B cell (primary cell): Measurements from ENCODE around the gene NHEJ1. TPM values are rescaled to one million over a fixed set of nuclear protein-coding genes. Genes with fewer than 3 reads are reported as not detected.

Experiments
- ATAC-seq: fragments of 200-7000 bp; cut with Tn5 transposase; one replicate; pipeline ENCODE4 v1.10.0; 2021; ENCODE audit warnings: low read depth, mild to moderate bottlenecking, moderate number of reproducible peaks, moderate library complexity
- CTCF ChIA-PET: fragments of 350-600 bp; sonication (Branson Sonifier 250); formaldehyde crosslinking; loops from one replicate; lab custom pipeline; 2021; ENCODE audit warnings: antibody characterized with exemption, inconsistent platforms; lab: Charles Lee
- POLR2A ChIA-PET: fragments of 350-600 bp; sonication (Branson Sonifier 250); formaldehyde crosslinking; loops from one replicate; lab custom pipeline; 2021; ENCODE audit warnings: antibody characterized with exemption; lab: Charles Lee
- DNase-seq: peaks from one replicate; pipeline ENCODE4 v3.0.0; 2013
- H2AFZ ChIP-seq: 2 replicates; pipeline ENCODE4 v1.6.1; 2012; ENCODE audit warnings: mild to moderate bottlenecking, low read depth, low read length; ENCODE audit not compliant: insufficient read depth, poor library complexity, severe bottlenecking
- H3K27ac ChIP-seq, 2 donors: 1 replicate in 1 of 2; 2 replicates in 1 of 2; pipeline ENCODE4 v1.5.1; 2012 to 2013; ENCODE audit warnings: low read length in 2 of 2, mild to moderate bottlenecking in 2 of 2, moderate library complexity in 1 of 2
- H3K27me3 ChIP-seq, 4 experiments: fragments of 200-600 bp in 1 of 4; sonication (generic) in 1 of 4; replicated peaks in 1 of 4; 1 replicate in 2 of 4; 2 replicates in 2 of 4; pipeline versions ENCODE4 v1.6.1 to v1.7.0; 2013 to 2016; ENCODE audit warnings: low read length in 3 of 4, mild to moderate bottlenecking in 2 of 4, mixed read lengths in 1 of 4, moderate library complexity in 1 of 4; ENCODE audit not compliant: insufficient read depth in 4 of 4, control insufficient read depth in 3 of 4; ENCODE audit errors: control extremely low read depth in 1 of 4
- H3K36me3 ChIP-seq, 2 experiments: replicated peaks in 1 of 2; 1 replicate in 1 of 2; 2 replicates in 1 of 2; pipeline versions ENCODE4 v1.6.1 to v1.7.1; 2013; ENCODE audit warnings: low read length in 1 of 2; ENCODE audit not compliant: insufficient read depth in 2 of 2, control insufficient read depth in 1 of 2; ENCODE audit errors: control extremely low read depth in 1 of 2, extremely low read depth in 1 of 2
- H3K4me1 ChIP-seq, 2 donors: fragments of 200-600 bp in 1 of 2; sonication (generic) in 1 of 2; 1 replicate in 1 of 2; 2 replicates in 1 of 2; pipeline versions ENCODE4 v1.5.1 to v1.6.1; 2013 to 2017; ENCODE audit warnings: low read length in 2 of 2; ENCODE audit not compliant: control insufficient read depth in 2 of 2, insufficient read depth in 2 of 2
- H3K4me2 ChIP-seq: replicated peaks from 2 replicates; pipeline ENCODE3; 2012; ENCODE audit warnings: mild to moderate bottlenecking, low read depth, low read length; ENCODE audit not compliant: poor library complexity, severe bottlenecking
- H3K4me3 ChIP-seq, 5 experiments: fragments of 200-600 bp in 1 of 5; sonication (generic) in 1 of 5; 1 replicate in 3 of 5; 2 replicates in 2 of 5; pipeline versions ENCODE4 v1.5.1 to v1.7.0; 2011 to 2016; ENCODE audit warnings: low read length in 4 of 5, mild to moderate bottlenecking in 4 of 5, low read depth in 2 of 5, control low read depth in 1 of 5, moderate library complexity in 1 of 5; ENCODE audit not compliant: insufficient read depth in 1 of 5; ENCODE audit errors: control extremely low read depth in 1 of 5, extremely low read depth in 1 of 5
- H3K79me2 ChIP-seq: fragments of 200-600 bp; sonication (generic); one replicate; pipeline ENCODE4 v1.6.0; 2016; ENCODE audit warnings: low read length; ENCODE audit not compliant: control insufficient read depth, insufficient read depth
- H3K9ac ChIP-seq: fragments of 200-600 bp; sonication (generic); 2 replicates; pipeline ENCODE4 v1.6.1; 2017; ENCODE audit warnings: mild to moderate bottlenecking, low read length, moderate library complexity
- H3K9me3 ChIP-seq, 3 donors: one replicate each; pipeline versions ENCODE4 v1.6.1 to v1.7.1; 2013; ENCODE audit warnings: low read length in 2 of 3; ENCODE audit not compliant: control insufficient read depth in 2 of 3, insufficient read depth in 1 of 3; ENCODE audit errors: control extremely low read depth in 1 of 3
- H4K20me1 ChIP-seq: 2 replicates; pipeline ENCODE4 v1.6.0; 2012; ENCODE audit warnings: mild to moderate bottlenecking, low read length; ENCODE audit not compliant: insufficient read depth, control insufficient read depth, poor library complexity, severe bottlenecking
- H3K27ac Mint-ChIP-seq: one replicate; pipeline ENCODE4 v1.8.0; 2021; ENCODE audit warnings: mixed read lengths
- H3K27me3 Mint-ChIP-seq: one replicate; pipeline ENCODE4 v1.8.0; 2021; ENCODE audit warnings: mixed read lengths
- H3K4me1 Mint-ChIP-seq: one replicate; pipeline ENCODE4 v1.8.0; 2021; ENCODE audit warnings: mixed read lengths
- H3K4me3 Mint-ChIP-seq: one replicate; pipeline ENCODE4 v1.8.0; 2021; ENCODE audit warnings: mixed read lengths
- H3K9me3 Mint-ChIP-seq: one replicate; pipeline ENCODE4 v1.8.0; 2022; ENCODE audit warnings: mixed read lengths; ENCODE audit not compliant: insufficient read depth
- CTCF ChIP-seq: fragments of 200-600 bp; IDR thresholded peaks from one replicate; pipeline ENCODE4 v1.8.0; 2022; ENCODE audit warnings: antibody characterized with exemption, mild to moderate bottlenecking
- EZH2 ChIP-seq: IDR thresholded peaks from 2 replicates; pipeline ENCODE4 v1.6.1; 2012; ENCODE audit warnings: borderline replicate concordance, low read depth, mild to moderate bottlenecking, moderate library complexity, low read length; ENCODE audit not compliant: insufficient read depth, poor library complexity, severe bottlenecking
- WGBS: methylation state at CpG from one replicate; pipeline ENCODE4 v1.1.5; 2013; ENCODE audit warnings: missing lambda C conversion rate; ENCODE audit not compliant: insufficient coverage; 5-methylcytosine and 5-hydroxymethylcytosine counted together
- intact Hi-C: fragments of 100-400 bp; cut with micrococcal nuclease; formaldehyde crosslinking; loops from one replicate; pipeline ENCODE4 v1.10.0; 2022
- polyA plus RNA-seq: library from polyadenylated mRNA; depleted of rRNA; stranded (reverse); fragments of >200 nt; gene quantifications from 2 replicates; pipeline ENCODE4 v1.2.3, GENCODE V29; 2012
- total RNA-seq, 2 donors: library from RNA; stranded (reverse); fragments of 120-200 nt in 1 of 2; gene quantifications; 1 replicate in 1 of 2; 2 replicates in 1 of 2; pipeline versions ENCODE4 v1.2.3 to v1.2.4, GENCODE V29; 2013 to 2022

NHEJ1 gene
- total and polyA plus RNA-seq, 2 donors (not counting 1 experiment from before 2014, with no cell fraction given), result 14.9 to 25.0 TPM

- no peak overlapping the region for H3K4me3 Mint-ChIP-seq
- no peaks in the 10 kb centered on the region for H3K27me3 Mint-ChIP-seq
- Histone ChIP-seq H3K4me1 (peaks cover 0 to 3% of the 10 kb centered on the region in 2 donors), H3K27me3 (no peaks in the 10 kb centered on the region), H3K27ac (no peak overlapping the region), H3K4me3 (no peak overlapping the region), H4K20me1 (peaks cover 11% of the 10 kb centered on the region), H3K36me3 (peaks cover 4 to 5% of the 10 kb centered on the region in 2 experiments), H3K9me3 (no peaks in the 10 kb centered on the region), H3K9ac (no peak overlapping the region), H3K79me2 (no peaks in the 10 kb centered on the region), H2AFZ (no peak overlapping the region), H3K4me2 (no peak overlapping the region)
- H3K4me1 Mint-ChIP-seq, result peaks cover 15% of the 10 kb centered on the region
- no peaks in the 10 kb centered on the region for H3K9me3 Mint-ChIP-seq
- H3K27ac Mint-ChIP-seq, result no peak overlapping the region
- DNase-seq (no peak), ATAC-seq (no peak)
- intact Hi-C loops, result no loop called here
- POLR2A ChIA-PET, result no interaction called here
- TF ChIP-seq EZH2 (no peak), CTCF (no peak)
- CTCF ChIA-PET, result no interaction called here
These were observed 78.8 kb downstream of the NHEJ1 start for GRCh38 chr2:219081701-219082331.

GRCh38 chr2:219081096-219081495 lies 79.5 kb downstream of the NHEJ1 start:
- ChIA-PET POLR2A (no interaction called here), CTCF (interaction anchor here (0.7 to 1.0 kb wide), 4 partner anchors 9 to 51 kb away, joined by 3 to 4 read pairs (median 4); no protein-coding TSS in a partner anchor)
- no peak overlapping the region for H3K4me3 Mint-ChIP-seq
- H3K27ac Mint-ChIP-seq, result no peak overlapping the region
- ATAC-seq (no peak), DNase-seq (no peak)
- no peak overlapping the region for H2AFZ ChIP-seq
- H3K9me3 Mint-ChIP-seq, result no peaks in the 10 kb centered on the region
- no peaks in the 10 kb centered on the region for H3K9me3 ChIP-seq
- 90% methylated on average over 5 of the region's 7 CpGs for WGBS
- H3K79me2 ChIP-seq, result no peaks in the 10 kb centered on the region
- H3K4me1 ChIP-seq, result peaks cover 0 to 3% of the 10 kb centered on the region in 2 donors
- no peaks in the 10 kb centered on the region for H3K27me3 Mint-ChIP-seq
- no peaks in the 10 kb centered on the region for H3K27me3 ChIP-seq
- no peak overlapping the region for H3K4me2 ChIP-seq
- H3K4me1 Mint-ChIP-seq, result peaks cover 15% of the 10 kb centered on the region
- H4K20me1 ChIP-seq, result peaks cover 5% of the 10 kb centered on the region
- H3K27ac ChIP-seq, result no peak overlapping the region
- intact Hi-C loops, result no loop called here
- no peak for TF ChIP-seq EZH2
- no peak for TF ChIP-seq CTCF
- H3K4me3 ChIP-seq, result no peak overlapping the region
- H3K36me3 ChIP-seq, result peaks cover 5 to 12% of the 10 kb centered on the region in 2 experiments
- H3K9ac ChIP-seq, result no peak overlapping the region
